Epidermal melanocyte (primary cell): ENCODE data around the gene TOR1A.

Experiments
- DNase-seq: peaks from one replicate; pipeline ENCODE4 v3.0.0; 2011; ENCODE audit warnings: low spot score; ENCODE audit not compliant: insufficient read length

The TOR1A gene, protein sequence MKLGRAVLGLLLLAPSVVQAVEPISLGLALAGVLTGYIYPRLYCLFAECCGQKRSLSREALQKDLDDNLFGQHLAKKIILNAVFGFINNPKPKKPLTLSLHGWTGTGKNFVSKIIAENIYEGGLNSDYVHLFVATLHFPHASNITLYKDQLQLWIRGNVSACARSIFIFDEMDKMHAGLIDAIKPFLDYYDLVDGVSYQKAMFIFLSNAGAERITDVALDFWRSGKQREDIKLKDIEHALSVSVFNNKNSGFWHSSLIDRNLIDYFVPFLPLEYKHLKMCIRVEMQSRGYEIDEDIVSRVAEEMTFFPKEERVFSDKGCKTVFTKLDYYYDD

DNA sequence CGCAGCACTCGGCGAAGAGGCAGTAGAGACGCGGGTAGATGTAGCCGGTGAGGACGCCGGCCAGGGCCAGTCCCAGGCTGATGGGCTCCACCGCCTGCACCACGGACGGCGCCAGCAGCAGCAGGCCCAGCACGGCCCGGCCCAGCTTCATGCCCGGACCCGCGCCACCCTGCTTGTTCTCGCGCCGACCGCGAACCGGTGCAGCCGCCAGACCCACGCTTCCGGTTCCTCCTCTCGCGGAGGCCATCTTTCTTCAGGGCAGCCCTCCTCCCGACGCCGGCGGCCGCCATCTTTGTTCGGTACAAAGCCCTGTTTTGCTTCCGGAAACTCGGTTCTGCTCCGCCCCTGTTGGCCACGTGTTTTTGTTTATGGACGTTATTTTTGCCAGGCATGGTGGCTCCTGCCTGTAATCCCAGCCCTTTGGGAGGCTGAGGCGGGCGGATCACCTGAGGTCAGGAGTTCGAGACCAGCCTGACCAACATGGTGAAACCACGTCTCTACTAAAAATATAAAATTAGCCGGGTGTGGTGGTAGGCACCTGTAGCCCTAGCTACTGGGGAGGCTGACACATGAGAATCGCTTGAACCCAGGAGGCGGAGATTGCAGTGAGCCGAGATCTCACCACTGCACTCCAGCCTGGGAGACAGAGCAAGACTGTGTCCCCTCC lies at the start of gene TOR1A:
TOR1A (minus strand) TSS at position 202 of the 667 bp plus-strand sequence; CDS start at position 151, 51 bp downstream.
- peak; percentile 94 for DNase-seq

DNA sequence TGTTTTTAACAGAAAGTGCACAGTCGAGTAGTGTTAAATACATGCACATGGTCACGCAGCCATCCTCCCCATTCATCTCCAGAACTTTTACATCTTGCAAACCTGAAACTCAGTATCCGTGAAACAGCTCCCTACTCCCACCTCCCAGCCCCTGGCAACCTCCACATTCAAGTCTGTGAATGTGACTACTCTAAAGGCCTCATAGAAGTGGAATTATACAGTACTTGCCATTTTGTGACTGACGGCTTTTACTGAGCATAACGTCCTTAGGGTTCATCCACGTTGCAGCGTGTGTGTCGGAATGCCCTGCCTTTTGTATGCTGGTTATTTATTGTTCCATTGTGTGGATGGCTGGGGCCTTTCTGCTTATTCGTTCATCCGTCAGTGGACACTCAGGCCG lies 47.1 kb upstream of the TOR1A start:
- no peak for DNase-seq

DNA sequence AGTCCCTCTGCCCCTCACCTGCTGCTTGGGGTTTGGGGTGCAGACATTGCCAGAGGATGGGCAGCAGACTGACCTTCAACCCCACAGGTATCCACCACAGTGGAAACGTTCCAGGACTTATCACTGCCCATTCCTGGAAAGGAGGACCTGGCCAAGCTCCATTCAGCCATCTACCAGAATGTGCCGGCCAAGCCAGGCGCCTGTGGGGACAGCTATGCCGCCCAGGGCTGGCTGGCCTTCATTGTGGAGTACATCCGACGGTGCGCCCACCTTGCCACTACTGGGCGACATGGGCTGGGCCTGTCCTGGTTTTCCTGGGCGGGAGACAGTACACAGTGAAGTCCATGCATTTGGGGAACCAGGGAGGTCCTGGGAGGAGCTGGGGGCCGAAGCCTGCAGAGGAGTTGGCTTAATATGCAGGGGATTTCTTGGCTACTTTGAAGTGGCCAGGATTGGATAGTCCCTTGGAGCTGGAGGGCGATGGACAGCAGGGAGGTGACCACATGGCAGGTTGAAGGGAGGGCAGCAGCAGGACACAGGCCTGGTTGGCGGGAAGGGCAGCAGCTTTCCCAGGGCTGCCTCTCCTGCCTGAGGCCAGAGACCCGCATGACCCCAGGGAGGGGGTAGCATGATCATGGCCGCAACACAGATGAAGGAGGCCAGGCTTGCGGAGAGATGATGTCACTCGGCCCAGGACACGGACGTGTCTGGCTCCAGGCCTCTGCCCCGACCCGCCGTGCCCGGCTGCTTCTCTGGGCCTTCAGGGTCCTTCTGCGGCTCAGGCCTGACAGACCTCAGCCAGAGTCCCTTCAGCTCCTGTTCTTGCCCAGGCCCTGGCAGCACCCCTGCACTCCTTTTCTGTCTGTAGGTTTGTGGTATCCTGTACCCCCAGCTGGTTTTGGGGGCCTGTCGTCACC lies 45.9 kb upstream of the TOR1A start:
- no peak for DNase-seq

DNA sequence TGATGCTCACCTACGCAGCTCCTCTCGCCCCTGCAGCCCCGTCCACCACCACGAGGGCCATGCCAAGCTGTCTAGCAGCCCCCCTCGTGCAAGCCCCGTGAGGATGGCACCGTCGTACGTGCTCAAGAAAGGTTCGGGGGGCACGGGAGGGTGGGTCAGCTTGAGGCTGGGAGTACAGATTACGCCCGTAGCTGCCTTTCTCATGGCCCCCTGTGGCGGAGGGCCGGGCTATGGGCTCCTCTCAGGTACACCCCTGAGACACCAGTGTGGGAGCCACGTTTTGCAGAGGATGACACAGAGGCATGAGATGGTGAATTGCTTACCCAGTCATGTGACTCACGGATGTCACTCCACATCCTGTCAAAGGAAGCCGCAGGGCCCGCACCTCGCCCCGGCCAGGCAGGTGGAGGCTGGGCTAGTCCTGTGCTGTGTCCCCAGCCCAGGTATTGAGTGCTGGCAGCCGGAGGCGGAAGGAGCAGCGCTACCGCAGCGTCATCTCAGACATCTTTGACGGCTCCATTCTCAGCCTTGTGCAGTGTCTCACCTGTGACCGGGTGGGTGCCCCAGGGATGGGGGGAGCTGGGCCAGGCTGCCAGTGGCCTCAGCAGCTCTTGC lies 45.0 kb upstream of the TOR1A start:
- DNase-seq: no peak

DNA sequence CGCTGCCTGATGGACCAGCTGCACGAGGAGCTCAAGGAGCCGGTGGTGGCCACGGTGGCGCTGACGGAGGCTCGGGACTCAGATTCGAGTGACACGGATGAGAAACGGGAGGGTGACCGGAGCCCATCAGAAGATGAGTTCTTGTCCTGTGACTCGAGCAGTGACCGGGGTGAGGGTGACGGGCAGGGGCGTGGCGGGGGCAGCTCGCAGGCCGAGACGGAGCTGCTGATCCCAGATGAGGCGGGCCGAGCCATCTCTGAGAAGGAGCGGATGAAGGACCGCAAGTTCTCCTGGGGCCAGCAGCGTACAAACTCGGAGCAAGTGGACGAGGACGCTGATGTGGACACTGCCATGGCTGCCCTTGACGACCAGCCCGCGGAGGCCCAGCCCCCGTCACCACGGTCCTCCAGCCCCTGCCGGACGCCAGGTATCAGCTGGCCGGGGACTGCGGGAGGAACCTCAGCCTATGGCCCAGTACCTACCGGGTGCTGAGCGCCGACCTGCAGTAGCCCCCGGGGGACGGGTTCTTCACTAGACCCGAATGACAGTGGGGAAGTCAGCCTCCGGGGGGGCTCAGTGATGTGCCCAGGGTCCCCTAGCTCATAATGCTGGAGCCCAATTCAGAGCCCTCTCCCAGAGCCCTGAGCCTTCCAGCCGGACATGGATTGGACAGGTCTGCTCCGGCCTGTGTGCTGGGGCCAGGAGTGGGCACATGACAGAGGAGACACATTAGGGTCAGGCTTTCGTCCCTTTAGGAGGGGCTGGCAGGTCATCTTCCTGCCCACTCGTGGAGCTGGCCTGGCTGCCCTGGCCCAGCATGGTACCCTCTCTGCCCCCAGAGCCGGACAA lies 44.3 kb upstream of the TOR1A start:
- no peak for DNase-seq

DNA sequence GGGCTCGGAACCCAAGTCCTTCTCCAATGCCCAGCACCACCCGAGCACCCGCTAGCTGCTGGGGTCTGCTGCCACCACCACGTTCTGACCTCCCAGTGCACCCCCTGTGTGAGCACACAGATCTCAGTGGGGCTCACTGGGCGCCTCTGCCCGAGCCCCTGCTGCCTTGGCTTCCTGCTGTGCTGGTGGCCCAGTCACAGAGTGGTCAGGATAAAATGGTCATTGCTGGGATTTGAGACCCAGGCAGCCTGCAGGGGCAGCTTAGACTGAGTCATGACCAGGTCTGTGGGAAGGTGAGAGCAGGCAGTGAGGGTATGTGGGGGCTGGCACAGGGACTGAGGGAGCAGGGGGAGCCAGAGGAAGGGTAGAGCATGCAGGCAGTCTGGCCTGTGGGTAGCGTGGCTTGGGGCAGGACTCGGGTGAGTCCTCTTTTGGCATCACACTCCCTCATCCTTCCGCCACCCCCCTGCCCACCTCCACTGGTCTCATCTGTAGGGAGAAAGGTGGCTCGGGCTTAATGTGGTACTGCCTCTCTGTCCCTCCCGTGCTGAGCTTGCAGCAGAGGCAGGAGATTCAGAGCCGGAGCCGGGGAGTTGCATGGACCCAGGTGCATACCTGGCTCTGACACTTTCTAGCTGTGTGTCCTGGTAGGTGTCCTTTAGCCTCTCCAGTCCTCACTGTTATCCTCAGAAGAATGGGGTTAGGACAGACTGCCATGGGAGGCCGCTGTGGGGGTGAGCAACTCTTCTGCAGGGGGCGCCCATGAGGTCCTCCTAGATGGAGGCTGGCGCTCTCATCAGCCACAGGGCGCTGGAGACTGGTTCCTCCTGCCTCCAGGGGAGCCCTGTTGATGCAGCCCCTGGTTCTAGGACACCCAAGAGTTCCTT lies 43.4 kb upstream of the TOR1A start:
- no peak for DNase-seq

DNA sequence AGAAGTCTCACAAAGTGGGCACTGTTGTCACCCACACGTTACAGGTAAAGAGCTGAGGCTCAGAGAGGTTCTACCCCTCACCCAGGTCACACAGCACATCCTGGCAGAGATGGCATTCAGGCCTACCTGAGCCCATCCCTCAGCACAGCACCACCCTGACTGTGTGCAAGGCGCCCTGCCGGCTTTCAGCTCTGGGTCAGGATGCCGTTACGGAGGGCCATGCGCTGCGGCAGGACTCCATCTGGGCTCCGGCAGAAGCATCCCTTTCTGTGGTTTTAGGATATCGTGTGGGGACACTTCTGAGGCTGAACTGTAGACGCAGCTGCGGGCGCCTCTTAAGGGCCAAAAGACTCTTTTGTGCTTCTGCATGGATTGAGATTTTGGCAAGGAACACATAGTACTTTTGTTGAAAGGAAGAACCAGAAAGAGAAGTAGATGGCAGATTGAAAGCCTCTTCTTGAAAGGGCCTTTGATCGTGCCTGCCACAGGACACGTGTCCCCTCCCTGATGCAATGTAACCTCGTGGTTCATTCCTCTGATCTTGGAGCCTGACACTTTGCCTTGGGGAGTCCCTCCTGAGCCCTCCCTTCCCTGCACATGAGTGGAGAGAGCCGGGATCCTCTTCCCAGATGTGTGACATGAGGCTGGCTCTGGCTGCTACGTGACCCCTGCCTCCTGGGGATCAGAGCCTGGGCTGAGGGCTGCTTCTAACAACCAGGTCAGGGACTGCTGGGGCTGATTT lies 42.6 kb upstream of the TOR1A start:
- DNase-seq: peak; percentile 26

DNA sequence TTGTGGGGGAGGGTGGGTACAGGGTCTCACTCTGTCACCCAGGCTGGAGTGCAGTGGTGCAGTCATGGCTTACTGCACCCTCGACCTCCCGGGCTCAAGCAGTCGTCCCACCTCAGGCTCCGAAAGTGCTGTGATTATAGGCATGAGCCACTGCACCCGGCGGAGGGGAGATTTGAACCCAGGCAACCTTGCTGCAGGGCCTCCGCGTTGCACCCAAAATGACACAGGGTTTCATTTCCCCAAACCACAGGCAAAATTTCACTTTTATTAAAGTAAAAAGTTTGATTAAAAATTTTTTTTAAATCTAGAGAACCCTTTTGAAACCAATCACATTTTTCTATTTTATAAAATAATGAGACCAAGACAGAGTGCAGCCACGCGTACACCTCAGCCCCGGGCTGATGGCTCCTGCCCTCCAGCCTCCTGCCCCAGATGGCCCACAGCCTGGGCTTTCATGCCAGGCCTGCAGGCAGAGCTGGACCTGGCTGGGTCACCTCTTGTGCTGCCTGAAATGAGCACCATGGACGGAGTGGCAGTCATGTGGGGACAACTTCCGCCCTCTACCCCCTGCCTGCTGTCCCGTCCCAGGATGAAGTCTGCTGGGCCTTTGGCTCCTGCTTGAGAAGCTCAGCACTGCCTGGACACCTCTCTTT lies 41.9 kb upstream of the TOR1A start:
- DNase-seq: no peak

DNA sequence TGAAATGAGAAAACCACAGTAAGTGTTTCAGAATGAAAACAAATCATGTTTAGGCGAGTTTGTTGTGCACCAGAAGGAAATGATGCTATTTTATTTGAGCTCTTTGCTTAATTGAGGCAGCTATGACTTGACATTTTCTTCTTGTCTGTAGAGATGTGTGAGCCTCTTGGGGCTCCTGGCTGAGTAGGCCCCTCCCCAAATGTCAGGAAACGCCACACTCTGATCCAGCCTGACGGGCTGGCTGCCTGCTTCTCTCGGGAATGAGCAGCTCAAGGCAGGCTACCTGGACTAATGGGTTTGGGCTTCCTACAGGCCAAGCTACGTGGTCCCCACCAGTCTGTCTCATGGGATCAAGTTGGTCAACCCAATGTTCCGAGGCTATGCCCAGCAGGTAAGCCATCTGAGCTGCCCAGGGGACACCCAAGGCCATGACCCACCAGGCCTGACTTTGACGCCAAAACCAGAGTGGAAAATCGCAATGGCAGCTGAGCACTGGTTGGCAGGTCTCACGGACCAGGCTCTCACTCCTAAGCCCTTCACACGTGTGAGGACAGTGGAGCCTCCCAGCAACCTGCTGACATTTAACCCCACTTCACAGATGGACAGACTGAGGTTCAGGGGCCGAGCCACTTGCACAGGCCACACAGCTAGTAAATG lies 41.2 kb upstream of the TOR1A start:
- DNase-seq: no peak

DNA sequence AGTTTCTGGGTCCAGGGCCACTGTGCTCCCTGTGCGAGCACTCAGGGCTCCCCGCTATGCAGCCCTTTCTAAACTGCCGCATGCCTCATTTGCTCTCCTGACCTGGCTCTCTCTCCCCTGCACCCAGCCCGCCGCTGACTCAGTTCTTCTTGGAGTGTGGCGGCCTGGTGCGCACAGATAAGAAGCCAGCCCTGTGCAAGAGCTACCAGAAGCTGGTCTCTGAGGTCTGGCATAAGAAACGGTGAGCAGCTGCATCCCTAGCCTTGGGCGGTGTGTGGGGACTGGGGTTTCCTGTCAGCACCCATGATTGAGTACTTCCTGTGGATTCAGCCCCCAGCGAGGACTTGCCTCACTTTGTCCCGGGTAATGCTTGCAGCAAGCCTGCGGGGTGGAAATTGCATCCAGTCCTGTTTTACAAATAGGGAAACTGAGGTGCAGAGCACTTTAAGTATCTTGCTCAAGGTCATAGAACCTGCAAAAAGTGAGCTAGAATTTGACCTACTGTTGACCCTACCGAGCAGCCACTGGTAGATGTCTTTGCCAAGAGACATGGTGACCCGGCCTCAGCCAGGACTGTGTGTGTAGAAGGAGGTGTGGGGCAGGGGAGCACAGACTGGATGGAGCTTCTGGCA lies 39.2 kb upstream of the TOR1A start:
- DNase-seq: peak; percentile 50

DNA sequence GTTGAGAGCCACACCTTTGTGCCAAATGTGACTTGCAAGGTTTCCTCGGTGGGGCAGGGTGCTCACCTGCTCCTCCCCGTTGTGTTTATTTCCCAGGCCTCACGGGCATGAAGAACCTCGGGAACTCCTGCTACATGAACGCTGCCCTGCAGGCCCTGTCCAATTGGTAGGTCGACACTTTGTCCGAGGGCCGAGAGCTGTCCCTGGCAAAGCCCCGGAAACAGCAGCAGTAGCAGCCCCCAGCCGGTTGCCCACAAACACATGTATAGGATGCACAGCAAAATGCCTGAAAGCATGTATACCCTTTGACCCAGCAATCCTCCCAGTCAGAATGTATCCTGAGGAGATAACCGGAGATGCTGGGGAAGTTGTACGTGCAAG lies 37.5 kb upstream of the TOR1A start:
- DNase-seq: no peak

DNA sequence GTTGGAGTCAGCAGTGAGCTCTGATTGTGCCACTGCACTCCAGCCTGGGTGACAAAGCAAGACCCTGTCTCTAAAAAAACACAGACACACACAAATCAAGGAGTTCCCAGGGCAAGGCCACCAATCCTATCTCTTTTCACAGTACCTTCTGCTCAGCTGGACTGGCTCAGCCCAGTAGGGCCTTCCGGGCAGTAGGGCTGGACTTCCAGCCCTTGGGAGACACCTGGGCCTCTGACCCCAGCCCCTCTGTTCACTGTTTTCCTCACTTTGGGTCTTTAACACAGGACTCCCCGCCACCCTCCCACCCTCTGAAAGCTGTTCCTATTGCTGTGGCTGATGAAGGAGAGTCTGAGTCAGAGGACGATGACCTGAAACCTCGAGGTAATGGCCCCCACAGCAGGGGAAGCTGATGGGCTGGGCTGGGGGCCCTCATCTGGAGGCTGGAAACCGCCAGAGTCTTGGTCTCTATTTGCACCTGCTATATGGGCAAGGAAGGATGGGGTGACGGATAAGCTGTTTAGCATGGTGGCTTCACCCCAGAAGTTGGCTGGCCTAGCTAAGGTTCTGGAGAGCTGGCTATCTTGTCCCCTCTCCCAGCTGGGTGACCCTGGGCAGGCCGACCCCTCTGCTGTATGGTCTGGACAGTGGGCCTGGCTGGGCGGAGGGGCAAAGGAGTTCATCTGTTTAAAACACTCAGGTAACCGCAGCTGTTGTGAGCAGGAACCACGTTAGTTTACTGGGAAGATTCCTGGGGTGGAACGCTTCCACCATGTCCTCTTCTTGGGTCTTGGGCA lies 36.9 kb upstream of the TOR1A start:
- no peak for DNase-seq

DNA sequence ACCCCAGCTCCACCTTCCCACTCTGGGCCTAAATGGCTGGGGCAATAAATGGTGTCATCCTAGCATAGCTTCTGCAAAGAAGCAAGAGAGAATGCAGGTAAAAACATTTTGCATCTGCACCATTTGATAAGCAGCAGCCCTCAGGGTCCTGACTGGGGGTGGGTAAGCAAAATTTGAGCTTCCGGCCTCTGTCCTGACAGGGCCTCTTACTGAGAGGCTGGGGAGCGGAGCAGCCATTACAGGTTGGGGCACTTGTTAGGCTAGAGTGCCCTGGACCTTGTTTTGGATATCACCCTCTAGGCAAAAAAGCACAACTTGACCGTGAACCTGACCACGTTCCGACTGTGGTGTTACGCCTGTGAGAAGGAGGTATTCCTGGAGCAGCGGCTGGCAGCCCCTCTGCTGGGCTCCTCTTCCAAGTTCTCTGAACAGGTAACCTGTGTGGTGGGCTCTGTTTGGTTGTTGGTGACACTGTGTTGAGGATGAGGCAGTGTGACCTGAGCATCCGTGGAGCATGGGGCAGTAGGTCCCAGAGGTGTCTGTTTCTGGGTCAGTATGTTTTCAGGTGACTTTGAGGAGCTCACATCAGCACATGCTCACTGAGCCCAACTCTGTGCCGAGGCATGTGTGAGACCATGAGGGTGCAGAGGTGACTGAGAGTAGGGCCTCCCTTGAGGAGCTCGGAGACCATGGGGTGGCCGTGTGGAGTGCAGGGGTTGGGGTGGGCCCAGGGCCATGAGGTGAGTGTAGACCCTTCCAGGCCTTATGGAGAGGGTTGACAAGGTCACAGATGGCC lies 34.4 kb upstream of the TOR1A start:
- no peak for DNase-seq

DNA sequence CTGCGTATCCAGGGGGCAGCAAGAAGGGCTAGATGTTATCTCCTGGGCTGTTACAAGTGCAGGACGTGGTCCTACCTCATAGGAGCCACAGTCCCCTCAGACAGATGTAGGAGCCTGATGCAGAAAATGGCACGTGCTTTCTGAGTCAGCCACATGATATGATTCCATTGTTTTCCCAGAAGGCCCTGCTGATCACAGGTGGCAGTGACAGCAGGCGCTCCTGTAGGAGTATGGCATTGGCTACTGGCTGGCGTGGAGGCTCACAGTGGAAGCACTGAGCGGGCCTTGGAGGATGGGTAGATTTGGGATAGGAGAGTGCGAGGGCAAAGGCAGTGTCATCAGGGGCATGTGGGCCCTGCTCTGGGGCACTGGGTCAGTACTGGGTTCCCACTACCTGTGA lies 33.3 kb upstream of the TOR1A start:
- DNase-seq: no peak

DNA sequence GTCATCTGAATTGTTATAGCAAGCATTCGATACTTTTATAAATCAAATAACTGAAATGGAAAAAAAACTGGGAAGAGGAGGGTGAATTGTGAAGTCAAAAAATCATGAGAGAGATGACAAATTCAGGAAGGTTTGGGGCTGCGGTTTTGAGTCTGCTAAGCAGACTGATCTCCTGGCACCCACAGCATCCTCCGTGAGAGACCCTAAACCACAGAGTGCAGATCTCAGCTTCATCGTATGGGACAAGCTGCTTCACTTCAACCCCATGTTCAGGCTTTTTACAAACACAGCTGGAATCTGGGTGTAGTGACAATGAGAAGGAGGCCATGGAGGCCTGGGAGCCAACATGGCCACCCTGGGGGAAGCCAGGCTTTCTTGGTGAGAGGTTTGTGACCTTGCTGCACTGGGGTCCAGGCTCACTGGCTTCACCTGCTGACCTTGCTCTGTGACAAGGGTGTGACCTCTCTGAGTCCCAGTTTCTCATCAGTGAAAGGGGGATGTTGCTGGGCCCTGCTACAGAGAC lies 30.7 kb upstream of the TOR1A start:
- DNase-seq: no peak

DNA sequence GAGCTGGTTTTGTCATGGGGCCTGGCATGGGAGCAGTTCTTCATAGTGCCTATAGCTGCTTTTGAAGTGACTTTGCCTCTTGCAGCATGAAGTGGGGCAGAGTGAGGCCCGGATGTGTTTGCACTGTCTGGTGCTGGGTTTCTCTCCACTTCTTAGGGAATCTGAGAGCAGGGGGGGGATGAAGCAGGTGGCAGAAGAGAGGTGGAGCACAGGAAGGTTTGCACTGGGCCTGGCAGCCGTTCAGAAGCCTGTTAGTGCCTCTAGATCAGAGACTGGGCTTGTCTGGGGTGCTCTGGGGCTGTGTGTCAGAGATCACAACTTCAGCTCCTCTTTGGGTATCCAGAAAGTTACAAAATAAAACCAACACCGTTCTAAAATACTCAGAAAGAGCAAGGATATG lies 29.7 kb upstream of the TOR1A start:
- no peak for DNase-seq
